ENCODE measurements around the gene TRIM46. TPM values are rescaled to one million over a fixed set of nuclear protein-coding genes. Genes with fewer than 3 reads are reported as not detected.
A peak's percentile ranks its signal among the peaks of the same experiment; 100 is the strongest.
"Not testable (repeated sequence)": the region's sequence is repeated elsewhere in the genome, so short reads cannot be mapped to it uniquely, and the experiment has no call there.

Gene TRIM46
- total RNA-seq, 1 donor from 2014 or later = 0.22 TPM

DNA sequence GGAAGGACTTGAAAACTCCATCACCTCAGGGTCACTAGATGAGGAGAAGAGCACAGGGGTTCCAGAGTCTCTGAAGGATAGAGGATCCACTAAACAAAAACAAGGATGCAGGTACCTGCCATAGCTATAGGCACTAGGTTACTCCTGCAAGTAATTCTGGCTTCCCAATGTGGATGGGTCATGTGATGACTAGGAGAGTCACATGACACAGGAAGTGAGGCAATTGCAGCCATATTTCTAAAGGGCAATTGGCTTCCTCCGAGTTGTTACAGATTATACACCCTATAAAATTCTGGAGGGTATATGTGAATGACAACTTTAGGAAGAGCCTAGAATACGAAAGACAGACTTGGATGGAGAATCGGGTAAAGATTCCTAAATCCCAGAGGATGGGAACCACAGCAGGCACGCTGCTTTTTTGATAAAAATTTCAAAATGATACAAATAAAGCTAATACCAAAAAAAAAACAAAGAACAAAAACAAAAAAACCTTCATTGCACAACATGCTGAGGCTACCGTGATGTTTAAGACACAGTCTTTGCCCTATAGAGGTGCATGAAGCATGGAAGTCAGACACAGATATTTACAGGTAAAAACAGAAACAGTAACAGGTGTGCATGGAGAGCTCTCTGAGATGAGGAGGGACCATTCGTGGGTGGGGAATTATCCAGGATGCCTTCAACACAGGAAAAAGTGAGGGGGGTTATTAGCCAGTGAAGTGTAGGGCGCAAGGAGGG, 45.4 kb downstream of the TRIM46 start:
- intact Hi-C loops (cut with micrococcal nuclease) = no loop called here
- DNase-seq (no peak), ATAC-seq (peak; percentile 54)

DNA sequence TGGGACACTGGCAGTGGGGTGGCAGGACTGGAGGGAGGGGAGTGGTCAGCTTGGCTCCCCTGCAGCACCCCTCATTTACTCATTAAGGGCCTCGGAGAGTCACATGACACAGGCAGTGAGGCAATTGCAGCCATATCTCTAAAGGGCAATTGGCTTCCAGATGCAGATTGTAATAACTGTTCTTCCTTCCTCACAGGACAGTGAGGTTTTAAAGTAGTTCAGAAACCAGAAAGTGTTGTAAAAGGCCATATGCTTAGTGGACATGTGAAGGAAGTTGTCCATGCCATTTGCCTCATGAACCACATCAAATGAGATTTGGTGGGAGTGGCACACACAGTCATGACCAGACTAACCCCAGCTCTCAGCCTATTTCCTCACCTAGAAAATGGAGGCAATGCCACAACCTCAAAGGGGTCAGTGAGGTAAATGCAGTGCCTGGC, 46.0 kb downstream of the TRIM46 start:
- DNase-seq (no peak), ATAC-seq (peak; percentile 8)
- intact Hi-C loops (cut with micrococcal nuclease) = no loop called here

GRCh38 chr1:155220211-155220965, 46.7 kb downstream of the TRIM46 start:
- intact Hi-C loops (cut with micrococcal nuclease); DNase-seq; ATAC-seq: not testable (repeated sequence)

DNA sequence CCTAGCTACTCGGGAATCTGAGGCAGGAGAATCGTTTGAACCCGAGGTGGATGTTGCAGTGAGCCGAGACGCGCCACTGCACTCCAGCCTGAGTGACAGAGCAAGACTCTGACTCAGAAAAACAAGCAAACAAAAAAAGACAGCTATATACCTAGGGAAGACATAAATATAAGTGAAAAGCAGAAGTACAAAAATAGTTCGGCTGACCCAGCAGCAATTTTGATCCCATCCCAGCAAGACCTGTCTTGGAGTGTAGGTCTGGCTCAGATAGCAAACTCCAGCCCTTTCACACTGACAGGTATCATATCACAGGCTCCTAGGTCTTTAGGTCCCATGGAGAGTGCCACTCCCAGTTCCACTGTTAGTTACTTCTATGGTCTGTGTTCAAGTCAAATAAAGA, 49.4 kb downstream of the TRIM46 start:
- ATAC-seq (no peak), DNase-seq (no peak)
- intact Hi-C loops (cut with micrococcal nuclease) = no loop called here

DNA sequence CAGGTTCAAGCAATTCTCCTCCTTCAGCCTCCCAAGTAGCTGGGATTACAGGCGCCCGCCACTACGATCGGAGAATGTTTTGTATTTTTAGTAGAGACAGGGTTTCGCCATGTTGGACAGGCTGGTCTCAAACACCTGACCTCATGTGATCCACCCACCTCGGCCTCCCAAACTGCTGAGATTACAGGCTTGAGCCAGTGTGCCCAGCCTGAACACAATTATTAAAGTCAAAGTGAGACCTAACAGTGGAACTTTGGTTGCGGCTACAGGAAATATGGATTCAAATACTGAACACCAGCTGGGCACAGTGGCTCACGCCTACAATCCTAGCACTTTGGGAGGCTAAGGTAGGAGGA, 51.7 kb downstream of the TRIM46 start:
- intact Hi-C loops (cut with micrococcal nuclease); DNase-seq; ATAC-seq: not testable (repeated sequence)

- peak; percentile 61 for ATAC-seq
- peak; percentile 81 for DNase-seq
- intact Hi-C loops (cut with micrococcal nuclease) = no loop called here
Observed at GRCh38 chr1:155226188-155226909, 52.7 kb downstream of the TRIM46 start.

DNA sequence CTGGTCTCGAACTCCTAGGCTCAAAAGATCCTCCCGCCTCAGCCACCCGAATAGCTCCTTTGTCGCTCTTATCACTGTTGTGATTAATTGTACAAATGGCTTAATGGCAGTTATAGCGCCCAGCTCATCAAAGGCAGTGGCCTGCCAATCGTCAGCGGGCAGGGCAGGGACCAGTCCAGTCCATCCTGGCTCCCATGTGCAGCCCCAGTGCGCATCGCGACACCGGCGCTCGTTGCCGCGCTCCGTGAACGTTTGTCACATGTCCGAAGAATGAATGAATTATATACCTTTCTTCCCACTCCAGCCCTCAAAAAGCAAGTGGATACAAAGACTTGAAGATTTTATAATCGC, 53.2 kb downstream of the TRIM46 start:
- DNase-seq = peak; percentile 66
- peak; percentile 54 for ATAC-seq
- intact Hi-C loops (cut with micrococcal nuclease) = no loop called here

- DNase-seq (peak; percentile 98), ATAC-seq (peak; percentile 99)
- intact Hi-C loops (cut with micrococcal nuclease) = no loop called here
Observed at GRCh38 chr1:155227261-155228095, 53.8 kb downstream of the TRIM46 start.

DNA sequence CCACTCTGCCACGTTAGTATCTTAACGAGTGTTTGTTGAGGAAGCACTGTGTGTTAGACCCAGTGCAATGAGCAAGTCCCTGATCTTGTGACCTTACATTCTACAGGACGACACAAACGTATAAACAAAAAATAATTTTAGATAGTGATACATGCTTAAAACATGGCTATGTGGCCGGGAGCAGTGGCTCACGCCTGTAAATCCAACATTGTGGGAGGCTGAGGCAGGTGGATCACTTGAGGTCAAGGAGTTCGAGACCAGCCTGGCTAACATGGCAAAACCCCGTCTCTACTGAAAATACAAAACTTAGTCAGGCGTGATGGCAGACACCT, 54.4 kb downstream of the TRIM46 start:
- ATAC-seq (no peak), DNase-seq (no peak)
- intact Hi-C loops (cut with micrococcal nuclease) = no loop called here

- intact Hi-C loops (cut with micrococcal nuclease); ATAC-seq; DNase-seq: not testable (repeated sequence)
Observed at GRCh38 chr1:155231302-155231701, 57.7 kb downstream of the TRIM46 start.

- ATAC-seq; intact Hi-C loops (cut with micrococcal nuclease); DNase-seq: not testable (repeated sequence)
Observed at GRCh38 chr1:155232001-155232978, 58.6 kb downstream of the TRIM46 start.

DNA sequence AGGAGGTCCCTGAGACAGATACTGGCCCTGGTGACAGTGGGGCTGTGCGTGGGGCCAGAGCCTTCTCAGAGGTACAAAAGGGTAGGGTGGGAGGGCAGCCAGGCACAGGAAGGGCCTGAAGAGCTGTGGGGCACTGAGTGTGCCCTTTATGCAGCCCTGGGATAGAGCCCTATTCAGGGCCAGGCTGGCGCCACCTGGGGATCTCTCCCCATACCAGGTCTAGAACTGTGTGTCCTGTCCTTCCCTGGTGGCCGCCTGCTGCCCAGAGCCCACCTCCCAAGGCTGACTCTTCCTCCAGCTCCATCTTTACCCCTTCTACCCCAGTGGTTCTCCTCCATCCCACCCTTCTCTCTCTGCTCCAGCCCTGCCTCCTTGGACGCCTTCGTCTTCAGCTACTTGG, 59.9 kb downstream of the TRIM46 start:
- DNase-seq; intact Hi-C loops (cut with micrococcal nuclease); ATAC-seq: not testable (repeated sequence)

Other genes starting within 250 kb of the TRIM46 start
- gene PMVK, start 237.1 kb upstream of the TRIM46 start, total RNA-seq = 66.6 TPM
- 60.4 TPM for gene PBXIP1, start 217.8 kb upstream of the TRIM46 start, total RNA-seq
- 14.7 TPM for gene PYGO2, start 212.1 kb upstream of the TRIM46 start, total RNA-seq
- 62.1 TPM for gene SHC1, start 203.1 kb upstream of the TRIM46 start, total RNA-seq
- 16.7 TPM for gene CKS1B, start 199.2 kb upstream of the TRIM46 start, total RNA-seq
- 31.4 TPM for gene FLAD1, start 190.5 kb upstream of the TRIM46 start, total RNA-seq
- gene LENEP, start 180.3 kb upstream of the TRIM46 start, total RNA-seq = not detected
- 58.9 TPM for gene ZBTB7B, start 171.0 kb upstream of the TRIM46 start, total RNA-seq
- gene DCST2, start 140.1 kb upstream of the TRIM46 start, total RNA-seq = 0.37 TPM
- gene DCST1, start 140.0 kb upstream of the TRIM46 start, total RNA-seq = not detected
- 84.2 TPM for gene ADAM15, start 122.5 kb upstream of the TRIM46 start, total RNA-seq
- 2.3 TPM for gene EFNA4, start 110.1 kb upstream of the TRIM46 start, total RNA-seq
- 1.1 TPM for gene EFNA3, start 95.0 kb upstream of the TRIM46 start, total RNA-seq
- 51.0 TPM for gene EFNA1, start 46.0 kb upstream of the TRIM46 start, total RNA-seq
- gene SLC50A1, start 38.0 kb upstream of the TRIM46 start, total RNA-seq = 8.8 TPM
- gene DPM3, start 33.3 kb upstream of the TRIM46 start, total RNA-seq = 52.4 TPM
- 134 TPM for gene KRTCAP2, start 545 bp upstream of the TRIM46 start, total RNA-seq
- 6.3 TPM for gene THBS3, start 34.0 kb downstream of the TRIM46 start, total RNA-seq
- gene MTX1, start 34.8 kb downstream of the TRIM46 start, total RNA-seq = 14.1 TPM
- gene ENTREP3, start 81.6 kb downstream of the TRIM46 start, total RNA-seq = 15.0 TPM
- 62.7 TPM for gene SCAMP3, start 88.5 kb downstream of the TRIM46 start, total RNA-seq
- gene CLK2, start 99.7 kb downstream of the TRIM46 start, total RNA-seq = 18.9 TPM
- 1.5 TPM for gene HCN3, start 103.6 kb downstream of the TRIM46 start, total RNA-seq
- gene PKLR, start 127.6 kb downstream of the TRIM46 start, total RNA-seq = not detected
- 78.4 TPM for gene FDPS, start 135.0 kb downstream of the TRIM46 start, total RNA-seq
- gene RUSC1, start 147.0 kb downstream of the TRIM46 start, total RNA-seq = 22.0 TPM

Data from left ventricle myocardium superior (tissue), 1 donor.